ENCODE data around the gene PRRG3. TPM values are rescaled to one million over a fixed set of nuclear protein-coding genes. Genes with fewer than 3 reads are reported as not detected.

PRRG3 gene
- total and polyA plus RNA-seq, 2 donors (not counting 3 experiments of a cell fraction or from before 2014, with no cell fraction given): not detected

DNA sequence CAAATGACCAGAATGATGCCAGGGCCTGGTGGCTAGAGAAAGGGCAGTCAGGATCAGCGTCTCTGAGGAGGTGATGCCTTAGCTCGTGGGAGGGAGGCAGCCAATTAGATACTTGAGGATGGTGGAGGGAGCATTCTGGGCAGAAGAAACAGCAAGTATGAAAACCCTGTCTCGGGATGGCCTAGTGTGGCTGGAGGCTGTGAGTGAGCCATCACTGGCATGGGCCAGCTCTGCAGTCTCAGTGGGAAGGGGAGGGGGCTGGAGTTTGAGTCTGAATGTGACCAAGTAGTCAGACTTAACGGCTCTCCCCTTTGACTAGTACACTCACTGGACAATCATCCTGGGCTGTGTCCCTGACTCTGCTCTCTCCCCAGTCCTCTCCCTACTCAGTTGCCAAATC is 46.3 kb downstream of the PRRG3 start:
- Histone ChIP-seq H4K20me1 (replicated peaks; ENCODE audit: control insufficient read depth, extremely low read depth, insufficient read depth, low read length) (no peaks in the 10 kb centered on the region), H3K4me1 (ENCODE audit: control insufficient read depth, extremely low read depth, insufficient read depth, low read length) (no peaks in the 10 kb centered on the region), H3K36me3 (ENCODE audit: control insufficient read depth in 2 of 2, extremely low read depth in 1 of 2, insufficient read depth in 2 of 2, low read length in 2 of 2) (no peaks in the 10 kb centered on the region), H3K9ac (replicated peaks; ENCODE audit: extremely low read depth, insufficient read depth, low read length) (no peak overlapping the region), H3K4me3 (replicated peaks in 1 of 3; ENCODE audit: insufficient read depth in 1 of 3, low read depth in 1 of 3, low read length in 3 of 3) (no peak overlapping the region), H3K79me2 (ENCODE audit: control insufficient read depth, insufficient read depth, low read length) (no peaks in the 10 kb centered on the region), H3K9me3 (replicated peaks; ENCODE audit: control insufficient read depth, insufficient read depth, low read length) (no peaks in the 10 kb centered on the region), H3K4me2 (ENCODE audit: insufficient read depth, low read length) (no peak overlapping the region), H3K9me1 (replicated peaks; ENCODE audit: control insufficient read depth, extremely low read depth, insufficient read depth, low read length) (no peaks in the 10 kb centered on the region), H3K27me3 (ENCODE audit: control insufficient read depth in 2 of 2, insufficient read depth in 2 of 2, low read length in 2 of 2) (no peaks in the 10 kb centered on the region), H3K27ac (ENCODE audit: insufficient read depth, low read depth, low read length) (no peak overlapping the region), H2AFZ (ENCODE audit: low read depth, low read length) (no peak overlapping the region)
- CTCF ChIA-PET: no interaction called here
- POLR2A ChIA-PET: no interaction called here
- dilution Hi-C loops (cut with MboI; ENCODE audit: extremely low pct_ligation_motif_present, low sequenced_read_pairs): no loop called here
- no peak for FAIRE-seq
- intact Hi-C loops (cut with micrococcal nuclease): no loop called here
- TF ChIP-seq MYC (IDR thresholded peaks at IDR 0.05; ENCODE audit: low read depth, low read length) (no peak), FOS (IDR thresholded peaks at IDR 0.05; ENCODE audit: borderline replicate concordance, insufficient read depth, low read length) (no peak), GATA2 (IDR thresholded peaks at IDR 0.05; ENCODE audit: insufficient read depth, insufficient read length, low read depth, low read length) (no peak), EZH2 (IDR thresholded peaks at IDR 0.05; ENCODE audit: borderline replicate concordance, low read depth, low read length, severe bottlenecking) (no peak), POLR2A (IDR thresholded peaks at IDR 0.05; ENCODE audit: low read depth, low read length) (no peak)
- TF ChIP-seq, protein P1, sequence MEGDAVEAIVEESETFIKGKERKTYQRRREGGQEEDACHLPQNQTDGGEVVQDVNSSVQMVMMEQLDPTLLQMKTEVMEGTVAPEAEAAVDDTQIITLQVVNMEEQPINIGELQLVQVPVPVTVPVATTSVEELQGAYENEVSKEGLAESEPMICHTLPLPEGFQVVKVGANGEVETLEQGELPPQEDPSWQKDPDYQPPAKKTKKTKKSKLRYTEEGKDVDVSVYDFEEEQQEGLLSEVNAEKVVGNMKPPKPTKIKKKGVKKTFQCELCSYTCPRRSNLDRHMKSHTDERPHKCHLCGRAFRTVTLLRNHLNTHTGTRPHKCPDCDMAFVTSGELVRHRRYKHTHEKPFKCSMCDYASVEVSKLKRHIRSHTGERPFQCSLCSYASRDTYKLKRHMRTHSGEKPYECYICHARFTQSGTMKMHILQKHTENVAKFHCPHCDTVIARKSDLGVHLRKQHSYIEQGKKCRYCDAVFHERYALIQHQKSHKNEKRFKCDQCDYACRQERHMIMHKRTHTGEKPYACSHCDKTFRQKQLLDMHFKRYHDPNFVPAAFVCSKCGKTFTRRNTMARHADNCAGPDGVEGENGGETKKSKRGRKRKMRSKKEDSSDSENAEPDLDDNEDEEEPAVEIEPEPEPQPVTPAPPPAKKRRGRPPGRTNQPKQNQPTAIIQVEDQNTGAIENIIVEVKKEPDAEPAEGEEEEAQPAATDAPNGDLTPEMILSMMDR (IDR thresholded peaks at IDR 0.05; ENCODE audit: extremely low read depth in 1 of 2, insufficient read depth in 1 of 2, low read depth in 1 of 2, low read length in 2 of 2): no peak
- no TSS peak for BruUV-seq (replicated peaks)
- no peak for DNase-seq (ENCODE audit: low read depth, low spot score)

DNA sequence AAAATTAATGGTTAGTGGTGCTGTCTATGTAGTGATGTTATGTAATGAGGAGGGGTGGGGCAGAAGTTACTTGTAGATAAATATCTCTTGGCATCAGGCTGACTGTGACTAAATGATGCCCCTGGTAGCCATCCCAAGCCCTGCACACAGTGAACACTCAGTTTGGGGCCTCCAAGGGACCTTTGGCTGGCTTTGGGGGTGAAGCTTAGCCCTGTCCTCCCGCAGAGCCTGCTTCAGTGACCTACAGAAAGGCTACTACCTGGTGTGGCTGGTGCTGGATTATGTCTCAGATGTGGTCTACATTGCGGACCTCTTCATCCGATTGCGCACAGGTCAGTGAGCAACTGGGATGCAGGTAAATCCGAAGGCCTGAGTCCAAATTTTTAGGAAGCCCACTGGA is 47.1 kb downstream of the PRRG3 start:
- Histone ChIP-seq H3K4me1 (ENCODE audit: control insufficient read depth, extremely low read depth, insufficient read depth, low read length) (no peaks in the 10 kb centered on the region), H4K20me1 (replicated peaks; ENCODE audit: control insufficient read depth, extremely low read depth, insufficient read depth, low read length) (no peaks in the 10 kb centered on the region), H3K9me3 (replicated peaks; ENCODE audit: control insufficient read depth, insufficient read depth, low read length) (no peaks in the 10 kb centered on the region), H3K79me2 (ENCODE audit: control insufficient read depth, insufficient read depth, low read length) (no peaks in the 10 kb centered on the region), H2AFZ (ENCODE audit: low read depth, low read length) (no peak overlapping the region), H3K27me3 (ENCODE audit: control insufficient read depth in 2 of 2, insufficient read depth in 2 of 2, low read length in 2 of 2) (no peaks in the 10 kb centered on the region), H3K9me1 (replicated peaks; ENCODE audit: control insufficient read depth, extremely low read depth, insufficient read depth, low read length) (no peaks in the 10 kb centered on the region), H3K9ac (replicated peaks; ENCODE audit: extremely low read depth, insufficient read depth, low read length) (no peak overlapping the region), H3K27ac (ENCODE audit: insufficient read depth, low read depth, low read length) (no peak overlapping the region), H3K36me3 (ENCODE audit: control insufficient read depth in 2 of 2, extremely low read depth in 1 of 2, insufficient read depth in 2 of 2, low read length in 2 of 2) (no peaks in the 10 kb centered on the region), H3K4me2 (ENCODE audit: insufficient read depth, low read length) (no peak overlapping the region), H3K4me3 (replicated peaks in 1 of 3; ENCODE audit: insufficient read depth in 1 of 3, low read depth in 1 of 3, low read length in 3 of 3) (no peak overlapping the region)
- no peak for DNase-seq (ENCODE audit: low read depth, low spot score)
- POLR2A ChIA-PET: no interaction called here
- no TSS peak for BruUV-seq (replicated peaks)
- FAIRE-seq: no peak
- dilution Hi-C loops (cut with MboI; ENCODE audit: extremely low pct_ligation_motif_present, low sequenced_read_pairs): no loop called here
- TF ChIP-seq MYC (IDR thresholded peaks at IDR 0.05; ENCODE audit: low read depth, low read length) (no peak), POLR2A (IDR thresholded peaks at IDR 0.05; ENCODE audit: low read depth, low read length) (no peak), FOS (IDR thresholded peaks at IDR 0.05; ENCODE audit: borderline replicate concordance, insufficient read depth, low read length) (no peak), JUN (IDR thresholded peaks at IDR 0.05; ENCODE audit: borderline replicate concordance, insufficient read depth, insufficient read length, low read depth) (no peak), POLR2AphosphoS5 (IDR thresholded peaks at IDR 0.05; ENCODE audit: insufficient read depth, low read depth, low read length) (no peak), EZH2 (IDR thresholded peaks at IDR 0.05; ENCODE audit: borderline replicate concordance, low read depth, low read length, severe bottlenecking) (no peak), GATA2 (IDR thresholded peaks at IDR 0.05; ENCODE audit: insufficient read depth, insufficient read length, low read depth, low read length) (no peak)
- TF ChIP-seq, protein P2, sequence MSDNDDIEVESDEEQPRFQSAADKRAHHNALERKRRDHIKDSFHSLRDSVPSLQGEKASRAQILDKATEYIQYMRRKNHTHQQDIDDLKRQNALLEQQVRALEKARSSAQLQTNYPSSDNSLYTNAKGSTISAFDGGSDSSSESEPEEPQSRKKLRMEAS (IDR thresholded peaks at IDR 0.05; ENCODE audit: insufficient read depth, insufficient read length): no peak
- TF ChIP-seq, protein P1 (IDR thresholded peaks at IDR 0.05; ENCODE audit: extremely low read depth in 1 of 2, insufficient read depth in 1 of 2, low read depth in 1 of 2, low read length in 2 of 2): no peak
- CTCF ChIA-PET: no interaction called here
- intact Hi-C loops (cut with micrococcal nuclease): no loop called here
